ENCODE results near the gene LTB4R.

Gene LTB4R

GRCh38 chr14:24361326-24361725 is 50.0 kb downstream of the LTB4R start:
- TF ChIP-seq FOXP2 (optimal IDR thresholded peaks at IDR 0.05; ENCODE audit: borderline replicate concordance, extremely low read depth, extremely low read length, insufficient read depth) (no peak), TAF1 (IDR thresholded peaks at IDR 0.05; ENCODE audit: borderline replicate concordance, insufficient read depth, low read length) (no peak), SIN3A (IDR thresholded peaks at IDR 0.05; ENCODE audit: borderline replicate concordance, insufficient read depth, low read length) (no peak), POLR2AphosphoS5 (IDR thresholded peaks at IDR 0.05; ENCODE audit: low read depth, low read length) (no peak)
- TF ChIP-seq, protein P1, sequence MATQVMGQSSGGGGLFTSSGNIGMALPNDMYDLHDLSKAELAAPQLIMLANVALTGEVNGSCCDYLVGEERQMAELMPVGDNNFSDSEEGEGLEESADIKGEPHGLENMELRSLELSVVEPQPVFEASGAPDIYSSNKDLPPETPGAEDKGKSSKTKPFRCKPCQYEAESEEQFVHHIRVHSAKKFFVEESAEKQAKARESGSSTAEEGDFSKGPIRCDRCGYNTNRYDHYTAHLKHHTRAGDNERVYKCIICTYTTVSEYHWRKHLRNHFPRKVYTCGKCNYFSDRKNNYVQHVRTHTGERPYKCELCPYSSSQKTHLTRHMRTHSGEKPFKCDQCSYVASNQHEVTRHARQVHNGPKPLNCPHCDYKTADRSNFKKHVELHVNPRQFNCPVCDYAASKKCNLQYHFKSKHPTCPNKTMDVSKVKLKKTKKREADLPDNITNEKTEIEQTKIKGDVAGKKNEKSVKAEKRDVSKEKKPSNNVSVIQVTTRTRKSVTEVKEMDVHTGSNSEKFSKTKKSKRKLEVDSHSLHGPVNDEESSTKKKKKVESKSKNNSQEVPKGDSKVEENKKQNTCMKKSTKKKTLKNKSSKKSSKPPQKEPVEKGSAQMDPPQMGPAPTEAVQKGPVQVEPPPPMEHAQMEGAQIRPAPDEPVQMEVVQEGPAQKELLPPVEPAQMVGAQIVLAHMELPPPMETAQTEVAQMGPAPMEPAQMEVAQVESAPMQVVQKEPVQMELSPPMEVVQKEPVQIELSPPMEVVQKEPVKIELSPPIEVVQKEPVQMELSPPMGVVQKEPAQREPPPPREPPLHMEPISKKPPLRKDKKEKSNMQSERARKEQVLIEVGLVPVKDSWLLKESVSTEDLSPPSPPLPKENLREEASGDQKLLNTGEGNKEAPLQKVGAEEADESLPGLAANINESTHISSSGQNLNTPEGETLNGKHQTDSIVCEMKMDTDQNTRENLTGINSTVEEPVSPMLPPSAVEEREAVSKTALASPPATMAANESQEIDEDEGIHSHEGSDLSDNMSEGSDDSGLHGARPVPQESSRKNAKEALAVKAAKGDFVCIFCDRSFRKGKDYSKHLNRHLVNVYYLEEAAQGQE (IDR thresholded peaks at IDR 0.05; ENCODE audit: insufficient read depth in 1 of 2, low read depth in 2 of 2, low read length in 2 of 2), result no peak

- no peak for TF ChIP-seq SIN3A (IDR thresholded peaks at IDR 0.05; ENCODE audit: borderline replicate concordance, insufficient read depth, low read length)
- no peak for TF ChIP-seq FOXP2 (optimal IDR thresholded peaks at IDR 0.05; ENCODE audit: borderline replicate concordance, extremely low read depth, extremely low read length, insufficient read depth)
- no peak for TF ChIP-seq TAF1 (IDR thresholded peaks at IDR 0.05; ENCODE audit: borderline replicate concordance, insufficient read depth, low read length)
- TF ChIP-seq, protein P1 (IDR thresholded peaks at IDR 0.05; ENCODE audit: insufficient read depth in 1 of 2, low read depth in 2 of 2, low read length in 2 of 2), result no peak
- no peak for TF ChIP-seq POLR2AphosphoS5 (IDR thresholded peaks at IDR 0.05; ENCODE audit: low read depth, low read length)
Observed at GRCh38 chr14:24362241-24362960, 51.1 kb downstream of the LTB4R start.

DNA sequence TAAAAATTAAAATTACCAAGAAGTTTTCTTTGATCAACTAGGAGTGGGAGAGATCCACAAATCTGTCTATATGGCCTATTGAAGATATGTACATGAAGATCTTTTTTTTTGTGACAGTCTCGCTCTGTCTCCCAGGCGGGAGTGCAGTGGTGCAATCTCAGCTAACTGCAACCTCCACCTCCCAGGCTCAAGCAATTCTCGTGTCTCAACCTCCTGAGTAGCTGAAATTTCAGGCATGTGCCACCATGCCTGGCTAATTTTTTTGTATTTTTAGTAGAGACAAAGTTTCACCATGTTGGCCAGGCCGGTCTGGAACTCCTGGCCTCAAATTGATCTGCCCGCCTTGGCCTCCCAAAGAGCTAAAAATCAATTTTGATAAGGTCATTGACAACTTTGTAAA is 52.1 kb downstream of the LTB4R start:
- TF ChIP-seq POLR2AphosphoS5 (IDR thresholded peaks at IDR 0.05; ENCODE audit: low read depth, low read length) (no peak), SIN3A (IDR thresholded peaks at IDR 0.05; ENCODE audit: borderline replicate concordance, insufficient read depth, low read length) (no peak), TAF1 (IDR thresholded peaks at IDR 0.05; ENCODE audit: borderline replicate concordance, insufficient read depth, low read length) (no peak), FOXP2 (optimal IDR thresholded peaks at IDR 0.05; ENCODE audit: borderline replicate concordance, extremely low read depth, extremely low read length, insufficient read depth) (no peak)
- TF ChIP-seq, protein P1 (IDR thresholded peaks at IDR 0.05; ENCODE audit: insufficient read depth in 1 of 2, low read depth in 2 of 2, low read length in 2 of 2), result no peak

DNA sequence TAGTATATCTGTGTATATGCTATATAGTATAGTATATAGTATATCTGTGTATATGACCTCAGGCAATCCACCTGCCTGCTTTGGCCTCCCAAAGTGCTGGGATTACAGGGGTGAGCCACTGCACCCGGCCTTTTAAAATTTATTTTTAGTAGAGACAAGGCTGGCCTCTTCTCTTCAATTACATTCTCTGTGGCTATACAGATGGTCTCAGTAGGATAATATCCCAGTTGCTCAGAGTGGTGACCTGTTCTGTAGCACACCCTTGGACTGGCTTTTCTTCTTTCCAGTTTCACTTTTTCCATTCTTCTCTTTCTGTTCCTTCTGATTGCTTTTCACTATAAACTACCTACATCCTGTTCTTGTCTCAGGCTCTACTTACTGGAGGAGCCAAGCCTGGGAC is 53.5 kb downstream of the LTB4R start:
- TF ChIP-seq TAF1 (IDR thresholded peaks at IDR 0.05; ENCODE audit: borderline replicate concordance, insufficient read depth, low read length), result no peak
- TF ChIP-seq SIN3A (IDR thresholded peaks at IDR 0.05; ENCODE audit: borderline replicate concordance, insufficient read depth, low read length), result no peak
- TF ChIP-seq POLR2AphosphoS5 (IDR thresholded peaks at IDR 0.05; ENCODE audit: low read depth, low read length), result no peak
- TF ChIP-seq FOXP2 (optimal IDR thresholded peaks at IDR 0.05; ENCODE audit: borderline replicate concordance, extremely low read depth, extremely low read length, insufficient read depth), result no peak
- TF ChIP-seq, protein P1 (IDR thresholded peaks at IDR 0.05; ENCODE audit: insufficient read depth in 1 of 2, low read depth in 2 of 2, low read length in 2 of 2), result no peak

Measured in PFSK-1 (cell line).